GM23338 (cell line): ENCODE results near the gene CHRM5.
"Not testable (repeated sequence)": the region's sequence is repeated elsewhere in the genome, so short reads cannot be mapped to it uniquely, and the experiment has no call there.

Source experiments
- CTCF ChIP-seq, 2 experiments: fragments of 200-600 bp in 1 of 2; sonication (generic) in 1 of 2; conservative IDR thresholded peaks; 2 replicates each; pipeline versions ENCODE4 v1.5.1 to v1.6.1; 2016 to 2017; ENCODE audit warnings: antibody characterized with exemption in 2 of 2, low read depth in 2 of 2, mild to moderate bottlenecking in 2 of 2, moderate library complexity in 1 of 2
- EZH2 ChIP-seq: fragments of 200-600 bp; sonication (generic); IDR thresholded peaks from one replicate; pipeline ENCODE4 v1.8.0; 2017; ENCODE audit warnings: antibody characterized with exemption, mild to moderate bottlenecking, low read depth; ENCODE audit not compliant: unreplicated experiment
- POLR2AphosphoS5 ChIP-seq: IDR thresholded peaks from 2 replicates; pipeline ENCODE4 v1.6.1; 2016; ENCODE audit warnings: antibody characterized with exemption, low read depth
- ZNF331 ChIP-seq: fragments of 250-450 bp; sonication (Bioruptor Pico); IDR thresholded peaks from 2 replicates; pipeline ENCODE4 v1.5.0; 2020; ENCODE audit warnings: low read depth, mild to moderate bottlenecking, moderate library complexity
- TF ChIP-seq, protein P1 (sequence below): IDR thresholded peaks from one replicate; pipeline ENCODE4 v1.6.1; 2018; ENCODE audit warnings: antibody characterized with exemption; ENCODE audit not compliant: unreplicated experiment

GRCh38 chr15:34018738-34019137 is 50.4 kb downstream of the CHRM5 start:
- TF ChIP-seq CTCF (conservative IDR thresholded peaks at IDR 0.05; ENCODE audit: low read depth in 2 of 2); POLR2AphosphoS5; ZNF331 (CRISPR knock-in tag); EZH2: not testable (repeated sequence)
- TF ChIP-seq, protein P1, sequence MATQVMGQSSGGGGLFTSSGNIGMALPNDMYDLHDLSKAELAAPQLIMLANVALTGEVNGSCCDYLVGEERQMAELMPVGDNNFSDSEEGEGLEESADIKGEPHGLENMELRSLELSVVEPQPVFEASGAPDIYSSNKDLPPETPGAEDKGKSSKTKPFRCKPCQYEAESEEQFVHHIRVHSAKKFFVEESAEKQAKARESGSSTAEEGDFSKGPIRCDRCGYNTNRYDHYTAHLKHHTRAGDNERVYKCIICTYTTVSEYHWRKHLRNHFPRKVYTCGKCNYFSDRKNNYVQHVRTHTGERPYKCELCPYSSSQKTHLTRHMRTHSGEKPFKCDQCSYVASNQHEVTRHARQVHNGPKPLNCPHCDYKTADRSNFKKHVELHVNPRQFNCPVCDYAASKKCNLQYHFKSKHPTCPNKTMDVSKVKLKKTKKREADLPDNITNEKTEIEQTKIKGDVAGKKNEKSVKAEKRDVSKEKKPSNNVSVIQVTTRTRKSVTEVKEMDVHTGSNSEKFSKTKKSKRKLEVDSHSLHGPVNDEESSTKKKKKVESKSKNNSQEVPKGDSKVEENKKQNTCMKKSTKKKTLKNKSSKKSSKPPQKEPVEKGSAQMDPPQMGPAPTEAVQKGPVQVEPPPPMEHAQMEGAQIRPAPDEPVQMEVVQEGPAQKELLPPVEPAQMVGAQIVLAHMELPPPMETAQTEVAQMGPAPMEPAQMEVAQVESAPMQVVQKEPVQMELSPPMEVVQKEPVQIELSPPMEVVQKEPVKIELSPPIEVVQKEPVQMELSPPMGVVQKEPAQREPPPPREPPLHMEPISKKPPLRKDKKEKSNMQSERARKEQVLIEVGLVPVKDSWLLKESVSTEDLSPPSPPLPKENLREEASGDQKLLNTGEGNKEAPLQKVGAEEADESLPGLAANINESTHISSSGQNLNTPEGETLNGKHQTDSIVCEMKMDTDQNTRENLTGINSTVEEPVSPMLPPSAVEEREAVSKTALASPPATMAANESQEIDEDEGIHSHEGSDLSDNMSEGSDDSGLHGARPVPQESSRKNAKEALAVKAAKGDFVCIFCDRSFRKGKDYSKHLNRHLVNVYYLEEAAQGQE = not testable (repeated sequence)
